Measurements from ENCODE around the gene TSC22D3.
"Not testable (repeated sequence)": the region's sequence is repeated elsewhere in the genome, so short reads cannot be mapped to it uniquely, and the experiment has no call there.

TSC22D3 gene

GRCh38 chrX:107775734-107776511 is at the start of gene TSC22D3:
TSS of gene TSC22D3 (minus strand) at chrX:107775787. CDS start at chrX:107775419, 368 bp downstream.
- DNase-seq: no peak

GRCh38 chrX:107823456-107823855 is 47.9 kb upstream of the TSC22D3 start:
- no peak for DNase-seq

GRCh38 chrX:107823042-107823441 is 47.5 kb upstream of the TSC22D3 start:
- DNase-seq: no peak

- no peak for DNase-seq
Measured at GRCh38 chrX:107818900-107819521, 43.4 kb upstream of the TSC22D3 start.

GRCh38 chrX:107810053-107810452 is 34.5 kb upstream of the TSC22D3 start:
- not testable (repeated sequence) for DNase-seq

- no peak for DNase-seq
Measured at GRCh38 chrX:107805179-107805578, 29.6 kb upstream of the TSC22D3 start.

- no peak for DNase-seq
Measured at GRCh38 chrX:107804427-107804826, 28.8 kb upstream of the TSC22D3 start.

GRCh38 chrX:107787827-107788226 is 12.2 kb upstream of the TSC22D3 start:
- no peak for DNase-seq

GRCh38 chrX:107780525-107780924 is 4.9 kb upstream of the TSC22D3 start:
- no peak for DNase-seq

GRCh38 chrX:107777536-107777832 is 1.9 kb upstream of the TSC22D3 start, which contains the start of gene NCBP2L:
TSS of gene NCBP2L (plus strand) at chrX:107777733. CDS start at chrX:107794221, 16,488 bp downstream.
- DNase-seq: no peak

- peak; percentile 19 for DNase-seq
Measured at GRCh38 chrX:107776649-107777535, 1.3 kb upstream of the TSC22D3 start.

GRCh38 chrX:107775000-107775733 is 420 bp downstream of the TSC22D3 start:
- no peak for DNase-seq

GRCh38 chrX:107773906-107774435 is 1.6 kb downstream of the TSC22D3 start:
- DNase-seq: no peak

GRCh38 chrX:107773206-107773605 is 2.4 kb downstream of the TSC22D3 start:
- no peak for DNase-seq

GRCh38 chrX:107769581-107770317 is 5.8 kb downstream of the TSC22D3 start:
- DNase-seq: no peak

GRCh38 chrX:107768051-107768450 is 7.5 kb downstream of the TSC22D3 start:
- DNase-seq: no peak

- DNase-seq: no peak
Measured at GRCh38 chrX:107766470-107767150, 9.0 kb downstream of the TSC22D3 start.

GRCh38 chrX:107764845-107765608 is 10.6 kb downstream of the TSC22D3 start:
- no peak for DNase-seq

GRCh38 chrX:107763647-107764046 is 11.9 kb downstream of the TSC22D3 start:
- DNase-seq: no peak
